GM19455 (cell line): Measurements from ENCODE around the gene TMEM178B.

Experiments
- ATAC-seq: cut with Tn5 transposase; IDR thresholded peaks from one replicate; pipeline ENCODE4 v1.9.1; 2021; ENCODE audit not compliant: unreplicated experiment

TMEM178B gene

GRCh38 chr7:141349338-141349737, 275.5 kb downstream of the TMEM178B start:
- ATAC-seq: no peak

- no peak for ATAC-seq
Measured at GRCh38 chr7:141349804-141350203, 275.9 kb downstream of the TMEM178B start.

GRCh38 chr7:141351175-141351574, 277.3 kb downstream of the TMEM178B start:
- no peak for ATAC-seq

GRCh38 chr7:141352955-141353354, 279.1 kb downstream of the TMEM178B start:
- ATAC-seq: no peak

GRCh38 chr7:141354251-141354650, 280.4 kb downstream of the TMEM178B start:
- no peak for ATAC-seq

GRCh38 chr7:141355032-141355431, 281.2 kb downstream of the TMEM178B start:
- no peak for ATAC-seq

- ATAC-seq: no peak
Measured at GRCh38 chr7:141356161-141356560, 282.3 kb downstream of the TMEM178B start.

- ATAC-seq: no peak
Measured at GRCh38 chr7:141358386-141358785, 284.5 kb downstream of the TMEM178B start.

- ATAC-seq: no peak
Measured at GRCh38 chr7:141359262-141359661, 285.4 kb downstream of the TMEM178B start.

GRCh38 chr7:141359740-141360415, 286.0 kb downstream of the TMEM178B start:
- no peak for ATAC-seq

GRCh38 chr7:141360416-141360760, 286.5 kb downstream of the TMEM178B start:
- no peak for ATAC-seq

GRCh38 chr7:141360803-141361202, 286.9 kb downstream of the TMEM178B start:
- no peak for ATAC-seq

- ATAC-seq: no peak
Measured at GRCh38 chr7:141361479-141361878, 287.6 kb downstream of the TMEM178B start.

- no peak for ATAC-seq
Measured at GRCh38 chr7:141361960-141362359, 288.1 kb downstream of the TMEM178B start.

GRCh38 chr7:141362580-141363435, 288.9 kb downstream of the TMEM178B start:
- ATAC-seq: no peak

GRCh38 chr7:141363748-141364147, 289.9 kb downstream of the TMEM178B start:
- no peak for ATAC-seq

GRCh38 chr7:141366091-141366621, 292.3 kb downstream of the TMEM178B start:
- no peak for ATAC-seq

GRCh38 chr7:141369422-141369821, 295.6 kb downstream of the TMEM178B start:
- ATAC-seq: no peak

- ATAC-seq: no peak
Measured at GRCh38 chr7:141370178-141370577, 296.3 kb downstream of the TMEM178B start.

GRCh38 chr7:141370650-141371049, 296.8 kb downstream of the TMEM178B start:
- no peak for ATAC-seq

- no peak for ATAC-seq
Measured at GRCh38 chr7:141374425-141374824, 300.6 kb downstream of the TMEM178B start.

GRCh38 chr7:141375442-141375841, 301.6 kb downstream of the TMEM178B start:
- no peak for ATAC-seq
